KMS-11 (cell line): ENCODE data around the gene FOXO3.

Experiments
- H2AFZ ChIP-seq: fragments of 200-600 bp; sonication (generic); 2 replicates; pipeline ENCODE4 v1.6.1; 2016; ENCODE audit warnings: antibody characterized with exemption, mixed run types, low read depth
- H3K27ac ChIP-seq: fragments of 200-600 bp; sonication (generic); 2 replicates; pipeline ENCODE4 v1.6.1; 2016; ENCODE audit warnings: mild to moderate bottlenecking, mixed run types
- H3K27me3 ChIP-seq: fragments of 200-600 bp; sonication (generic); 2 replicates; pipeline ENCODE4 v1.6.1; 2017; ENCODE audit warnings: mild to moderate bottlenecking, low read depth, mixed run types, moderate library complexity; ENCODE audit not compliant: insufficient read depth
- H3K36me3 ChIP-seq: fragments of 200-600 bp; sonication (generic); 2 replicates; pipeline ENCODE4 v1.6.1; 2017; ENCODE audit warnings: mild to moderate bottlenecking, mixed run types; ENCODE audit not compliant: insufficient read depth
- H3K4me1 ChIP-seq: fragments of 200-600 bp; sonication (generic); 2 replicates; pipeline ENCODE4 v1.6.1; 2016; ENCODE audit warnings: mild to moderate bottlenecking, low read depth, mixed run types; ENCODE audit not compliant: poor library complexity, severe bottlenecking
- H3K4me2 ChIP-seq: fragments of 200-600 bp; sonication (generic); 2 replicates; pipeline ENCODE4 v1.7.0; 2016; ENCODE audit warnings: mild to moderate bottlenecking, mixed run types
- H3K4me3 ChIP-seq: fragments of 200-600 bp; sonication (generic); IDR thresholded peaks from 2 replicates; pipeline ENCODE4 v1.6.1; 2017; ENCODE audit warnings: low read depth, low read length, mixed read lengths; ENCODE audit not compliant: insufficient read depth
- H3K79me2 ChIP-seq: fragments of 200-600 bp; sonication (generic); 2 replicates; pipeline ENCODE4 v1.6.1; 2016; ENCODE audit warnings: low read depth, mixed run types; ENCODE audit not compliant: insufficient read depth
- H3K9ac ChIP-seq: fragments of 200-600 bp; sonication (generic); 2 replicates; pipeline ENCODE4 v1.6.1; 2016; ENCODE audit warnings: mild to moderate bottlenecking, mixed run types
- H4K20me1 ChIP-seq: fragments of 200-600 bp; sonication (generic); 2 replicates; pipeline ENCODE4 v1.6.1; 2016; ENCODE audit warnings: mild to moderate bottlenecking, mixed run types; ENCODE audit not compliant: insufficient read depth
- TF ChIP-seq, protein P1 (sequence below): fragments of 200-600 bp; sonication (generic); conservative IDR thresholded peaks from 2 replicates; pipeline ENCODE4 v1.6.1; 2017; ENCODE audit warnings: low read depth, mild to moderate bottlenecking, antibody characterized with exemption, low read length, moderate library complexity, mixed read lengths

FOXO3 gene

DNA sequence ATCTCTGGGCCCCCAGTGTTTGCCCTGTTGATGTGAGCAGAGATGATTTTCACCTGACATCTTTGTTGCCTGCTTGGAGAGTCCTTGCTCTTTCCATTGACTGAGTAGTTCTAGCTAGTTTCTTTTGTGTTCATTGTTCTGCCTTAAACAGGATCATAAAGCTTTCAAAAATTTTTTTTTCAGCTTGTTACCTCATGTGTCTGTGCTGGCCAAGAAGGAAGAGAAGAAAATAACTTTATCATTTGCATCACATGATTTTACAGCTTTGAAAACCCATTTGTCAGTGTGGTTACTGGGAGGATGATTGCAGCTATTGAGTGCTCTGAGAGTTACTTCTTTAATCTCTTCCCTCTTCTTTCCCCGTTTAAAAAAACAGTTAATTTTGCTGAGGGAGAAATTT is 16.0 kb downstream of the FOXO3 start:
- Histone ChIP-seq H2AFZ (no peak overlapping the region), H3K4me2 (peak overlapping the region; percentile 26; the same call in 1 of the 2 replicates), H3K27me3 (no peaks in the 10 kb centered on the region), H3K9ac (no peak overlapping the region), H3K4me3 (no peak overlapping the region), H4K20me1 (peaks cover 39% of the 10 kb centered on the region), H3K36me3 (no peaks in the 10 kb centered on the region), H3K79me2 (peaks cover 100% of the 10 kb centered on the region), H3K4me1 (peaks cover 98% of the 10 kb centered on the region), H3K27ac (peak overlapping the region; percentile 40)
- TF ChIP-seq, protein P1, sequence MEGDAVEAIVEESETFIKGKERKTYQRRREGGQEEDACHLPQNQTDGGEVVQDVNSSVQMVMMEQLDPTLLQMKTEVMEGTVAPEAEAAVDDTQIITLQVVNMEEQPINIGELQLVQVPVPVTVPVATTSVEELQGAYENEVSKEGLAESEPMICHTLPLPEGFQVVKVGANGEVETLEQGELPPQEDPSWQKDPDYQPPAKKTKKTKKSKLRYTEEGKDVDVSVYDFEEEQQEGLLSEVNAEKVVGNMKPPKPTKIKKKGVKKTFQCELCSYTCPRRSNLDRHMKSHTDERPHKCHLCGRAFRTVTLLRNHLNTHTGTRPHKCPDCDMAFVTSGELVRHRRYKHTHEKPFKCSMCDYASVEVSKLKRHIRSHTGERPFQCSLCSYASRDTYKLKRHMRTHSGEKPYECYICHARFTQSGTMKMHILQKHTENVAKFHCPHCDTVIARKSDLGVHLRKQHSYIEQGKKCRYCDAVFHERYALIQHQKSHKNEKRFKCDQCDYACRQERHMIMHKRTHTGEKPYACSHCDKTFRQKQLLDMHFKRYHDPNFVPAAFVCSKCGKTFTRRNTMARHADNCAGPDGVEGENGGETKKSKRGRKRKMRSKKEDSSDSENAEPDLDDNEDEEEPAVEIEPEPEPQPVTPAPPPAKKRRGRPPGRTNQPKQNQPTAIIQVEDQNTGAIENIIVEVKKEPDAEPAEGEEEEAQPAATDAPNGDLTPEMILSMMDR: no peak

DNA sequence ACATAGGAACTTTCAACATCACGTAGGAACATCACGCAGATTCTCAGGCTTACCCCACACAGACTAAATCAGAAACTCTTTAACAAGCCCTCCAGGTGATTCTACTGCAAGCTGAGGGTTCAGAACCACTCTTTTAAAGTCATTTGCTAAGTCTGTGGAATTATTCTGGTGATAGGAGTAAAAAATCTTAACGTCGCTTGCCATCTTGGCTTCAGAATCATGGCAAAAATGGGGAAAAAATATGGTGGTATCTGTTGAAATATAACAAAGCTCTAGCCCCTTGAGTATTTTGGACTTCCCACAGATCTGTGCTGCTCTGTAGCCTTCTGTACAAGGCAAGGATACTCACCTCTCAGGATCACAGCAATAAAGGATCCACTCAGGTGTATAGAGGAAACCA is 17.4 kb downstream of the FOXO3 start:
- H3K36me3 ChIP-seq: no peaks in the 10 kb centered on the region
- peaks cover 100% of the 10 kb centered on the region for H3K79me2 ChIP-seq
- no peak overlapping the region for H3K9ac ChIP-seq
- peak overlapping the region; percentile 60; the same call in 1 of the 2 replicates for H3K27ac ChIP-seq
- H3K4me1 ChIP-seq: peaks cover 98% of the 10 kb centered on the region
- no peak overlapping the region for H3K4me3 ChIP-seq
- H4K20me1 ChIP-seq: peaks cover 45% of the 10 kb centered on the region
- H2AFZ ChIP-seq: no peak overlapping the region
- H3K4me2 ChIP-seq: 0 out of 2 replicates have a peak overlapping the region, but pooled peaks have one; percentile 10
- TF ChIP-seq, protein P1: no peak
- no peaks in the 10 kb centered on the region for H3K27me3 ChIP-seq

DNA sequence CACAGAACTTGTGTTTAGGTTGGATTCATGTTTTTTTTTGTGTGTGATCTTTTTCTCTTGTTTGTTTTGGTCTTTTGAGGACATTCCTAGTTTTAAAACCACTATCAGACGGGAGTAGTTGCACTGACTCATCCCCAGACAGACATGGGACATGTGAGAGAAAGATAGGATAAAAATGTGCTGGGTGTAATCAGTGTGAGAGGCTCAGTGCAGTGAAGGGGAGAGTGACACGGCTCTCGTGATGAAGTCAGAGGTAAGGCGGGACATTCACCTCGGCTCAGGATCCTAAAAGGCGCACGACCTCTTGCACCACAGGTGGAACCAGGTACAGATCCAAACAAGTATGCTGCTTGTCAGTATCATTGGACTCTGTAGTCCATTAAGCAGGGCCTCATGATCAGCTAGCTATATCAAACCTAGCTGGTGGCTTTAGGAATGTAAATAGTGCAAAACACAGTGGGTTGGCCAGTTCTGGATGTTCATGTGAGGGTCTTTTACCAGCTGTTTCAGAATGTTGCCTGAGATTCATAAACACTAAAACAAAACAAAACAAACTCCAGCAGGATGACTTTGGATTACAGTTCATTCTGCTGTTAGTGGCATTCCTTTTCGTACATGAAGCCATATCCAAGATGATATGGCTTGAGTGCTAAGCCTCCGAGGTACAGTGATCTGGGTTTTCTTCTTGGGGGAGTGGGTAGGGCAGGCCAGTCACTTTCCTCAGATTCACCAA is 18.0 kb downstream of the FOXO3 start:
- TF ChIP-seq, protein P1: no peak
- H3K36me3 ChIP-seq: no peaks in the 10 kb centered on the region

DNA sequence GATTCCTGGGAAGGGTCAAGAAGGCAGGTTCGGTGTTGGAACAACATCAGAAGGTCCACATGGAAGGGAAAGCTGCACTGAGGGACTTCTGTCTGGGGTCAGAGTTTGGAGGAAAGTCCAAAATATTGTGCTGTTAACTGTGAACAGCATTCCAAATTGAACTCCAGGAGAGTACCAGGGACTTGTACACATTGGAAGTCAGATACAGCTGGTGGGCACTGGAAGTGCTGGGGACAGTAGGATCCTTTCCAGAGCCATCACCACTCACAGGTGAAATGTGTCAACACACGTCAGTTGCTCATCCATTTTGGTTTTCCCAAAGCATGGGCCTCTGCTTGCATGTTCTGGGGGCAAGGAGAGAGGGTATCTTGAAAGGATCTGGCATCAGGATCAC is 18.6 kb downstream of the FOXO3 start:
- Histone ChIP-seq H3K4me1 (peaks cover 100% of the 10 kb centered on the region), H3K27me3 (no peaks in the 10 kb centered on the region), H3K36me3 (no peaks in the 10 kb centered on the region), H3K4me3 (no peak overlapping the region), H4K20me1 (peaks cover 48% of the 10 kb centered on the region), H2AFZ (no peak overlapping the region), H3K9ac (no peak overlapping the region), H3K27ac (peak overlapping the region; percentile 60; the same call in 1 of the 2 replicates), H3K79me2 (peaks cover 100% of the 10 kb centered on the region), H3K4me2 (peak overlapping the region; percentile 51; the same call in 1 of the 2 replicates)
- TF ChIP-seq, protein P1: no peak

More for the DNA sequence above, 18.0 kb downstream of the FOXO3 start:
- Histone ChIP-seq H3K4me1 (peaks cover 98% of the 10 kb centered on the region), H4K20me1 (peaks cover 45% of the 10 kb centered on the region), H3K4me3 (no peak overlapping the region), H3K27ac (peak overlapping the region; percentile 60; the same call in 1 of the 2 replicates), H3K4me2 (peak overlapping the region; percentile 27; the same call in 1 of the 2 replicates), H3K9ac (no peak overlapping the region), H3K27me3 (no peaks in the 10 kb centered on the region), H2AFZ (no peak overlapping the region), H3K79me2 (peaks cover 100% of the 10 kb centered on the region)
